Measurements from ENCODE around the gene MTHFSD. TPM values are rescaled to one million over a fixed set of nuclear protein-coding genes. Genes with fewer than 3 reads are reported as not detected.
A peak's percentile ranks its signal among the peaks of the same experiment; 100 is the strongest.

Gene MTHFSD
- total RNA-seq, 1 experiment from 2014 or later: 4.7 TPM

DNA sequence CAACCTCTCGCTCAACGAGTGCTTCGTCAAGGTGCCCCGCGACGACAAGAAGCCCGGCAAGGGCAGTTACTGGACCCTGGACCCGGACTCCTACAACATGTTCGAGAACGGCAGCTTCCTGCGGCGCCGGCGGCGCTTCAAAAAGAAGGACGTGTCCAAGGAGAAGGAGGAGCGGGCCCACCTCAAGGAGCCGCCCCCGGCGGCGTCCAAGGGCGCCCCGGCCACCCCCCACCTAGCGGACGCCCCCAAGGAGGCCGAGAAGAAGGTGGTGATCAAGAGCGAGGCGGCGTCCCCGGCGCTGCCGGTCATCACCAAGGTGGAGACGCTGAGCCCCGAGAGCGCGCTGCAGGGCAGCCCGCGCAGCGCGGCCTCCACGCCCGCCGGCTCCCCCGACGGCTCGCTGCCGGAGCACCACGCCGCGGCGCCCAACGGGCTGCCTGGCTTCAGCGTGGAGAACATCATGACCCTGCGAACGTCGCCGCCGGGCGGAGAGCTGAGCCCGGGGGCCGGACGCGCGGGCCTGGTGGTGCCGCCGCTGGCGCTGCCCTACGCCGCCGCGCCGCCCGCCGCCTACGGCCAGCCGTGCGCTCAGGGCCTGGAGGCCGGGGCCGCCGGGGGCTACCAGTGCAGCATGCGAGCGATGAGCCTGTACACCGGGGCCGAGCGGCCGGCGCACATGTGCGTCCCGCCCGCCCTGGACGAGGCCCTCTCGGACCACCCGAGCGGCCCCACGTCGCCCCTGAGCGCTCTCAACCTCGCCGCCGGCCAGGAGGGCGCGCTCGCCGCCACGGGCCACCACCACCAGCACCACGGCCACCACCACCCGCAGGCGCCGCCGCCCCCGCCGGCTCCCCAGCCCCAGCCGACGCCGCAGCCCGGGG lies 12.9 kb upstream of the MTHFSD start:
- peak; percentile 47 for DNase-seq
- no peak overlapping the region for H2BK15ac ChIP-seq (ENCODE audit: low read depth, low read length)
- peaks cover 2 to 3% of the 10 kb centered on the region in 2 experiments; a peak in 2 of 5 replicates for H3K9me3 Mint-ChIP-seq
- WGBS (ENCODE audit: extremely low coverage, insufficient read length, low lambda C conversion rate): no CpG with 5 or more reads among the region's 116 CpGs
- H3K23ac ChIP-seq (ENCODE audit: insufficient read length, low read depth, low read length): no peak overlapping the region
- H3K4me1 Mint-ChIP-seq: peaks cover 33 to 47% of the 10 kb centered on the region in 2 experiments
- H3K27me3 Mint-ChIP-seq (ENCODE audit: low read depth): peaks cover 92% of the 10 kb centered on the region
- no peak for TF ChIP-seq CTCF (conservative IDR thresholded peaks at IDR 0.05)
- H2AFZ ChIP-seq (ENCODE audit: low read length): no peak overlapping the region
- H3K27ac ChIP-seq (ENCODE audit: insufficient read length, low read depth, low read length): no peak overlapping the region
- no peaks in the 10 kb centered on the region for H3K9me3 ChIP-seq (ENCODE audit: control insufficient read depth, low read depth, low read length)
- H4K8ac ChIP-seq (replicated peaks; ENCODE audit: insufficient read length, low read depth, low read length): no peak overlapping the region
- no peak overlapping the region for H3K18ac ChIP-seq (ENCODE audit: insufficient read length, low read depth, low read length)
- no peak overlapping the region for H3K9ac ChIP-seq (ENCODE audit: extremely low read depth, insufficient read length, low read length)
- H2BK5ac ChIP-seq (ENCODE audit: insufficient read length, low read length): no peak overlapping the region
- H3T11ph ChIP-seq (ENCODE audit: low read length): no peak overlapping the region
- H3K27me3 ChIP-seq (ENCODE audit: insufficient read depth, low read length): peaks cover 77% of the 10 kb centered on the region
- H2BK12ac ChIP-seq (ENCODE audit: insufficient read length, low read depth, low read length): no peak overlapping the region
- H3K4me3 Mint-ChIP-seq: peak overlapping the region; percentile 52 to 77; a peak in 4 of 5 replicates
- H4K91ac ChIP-seq (ENCODE audit: insufficient read length, low read depth, low read length): no peak overlapping the region
- H3K4me2 ChIP-seq (ENCODE audit: insufficient read depth, insufficient read length, low read length): peak overlapping the region; percentile 36
- no peaks in the 10 kb centered on the region for H4K20me1 ChIP-seq (ENCODE audit: control insufficient read depth, insufficient read depth, insufficient read length)
- no peak overlapping the region for H2BK20ac ChIP-seq (ENCODE audit: low read depth, low read length, poor library complexity, severe bottlenecking)
- no peak overlapping the region for H2BK120ac ChIP-seq (ENCODE audit: low read depth, low read length, poor library complexity, severe bottlenecking)
- peaks cover 10% of the 10 kb centered on the region; the same call in 1 of the 2 replicates for H3K4me1 ChIP-seq (ENCODE audit: insufficient read depth, low read length)
- no peak overlapping the region for H3K56ac ChIP-seq (ENCODE audit: insufficient read length, low read depth, low read length)
- H2AK5ac ChIP-seq (ENCODE audit: insufficient read length, low read length): no peak overlapping the region
- no peak overlapping the region for H3K27ac Mint-ChIP-seq
- no peak overlapping the region for H4K5ac ChIP-seq (ENCODE audit: insufficient read length, low read depth, low read length)
- H3K79me2 ChIP-seq (ENCODE audit: insufficient read depth, low read length): no peaks in the 10 kb centered on the region
- no peak overlapping the region for H3K4ac ChIP-seq (ENCODE audit: low read depth, low read length)
- no peaks in the 10 kb centered on the region for H3K36me3 Mint-ChIP-seq (ENCODE audit: insufficient read depth in 1 of 3, low read depth in 3 of 3)
- no peaks in the 10 kb centered on the region for H3K79me1 ChIP-seq (ENCODE audit: insufficient read depth, low read depth, low read length, poor library complexity, severe bottlenecking)
- no peak overlapping the region for H3K14ac ChIP-seq (ENCODE audit: insufficient read depth, low read length)
- peaks cover 14% of the 10 kb centered on the region for H3K23me2 ChIP-seq (ENCODE audit: insufficient read length, low read depth, low read length, poor library complexity, severe bottlenecking)
